Nasal cavity respiratory epithelium epithelial cell of viscerocranial mucosa (primary cell): ENCODE results near the gene ARHGAP18. TPM values are rescaled to one million over a fixed set of nuclear protein-coding genes. Genes with fewer than 3 reads are reported as not detected.

Experiments
- total RNA-seq: library from RNA; depleted of rRNA; stranded (reverse); fragments of >200 nt; gene quantifications from 2 replicates; pipeline ENCODE4 v1.2.3, GENCODE V29; 2014

Gene ARHGAP18
- total RNA-seq = 4.1 and 7.2 TPM in 2 replicates

DNA sequence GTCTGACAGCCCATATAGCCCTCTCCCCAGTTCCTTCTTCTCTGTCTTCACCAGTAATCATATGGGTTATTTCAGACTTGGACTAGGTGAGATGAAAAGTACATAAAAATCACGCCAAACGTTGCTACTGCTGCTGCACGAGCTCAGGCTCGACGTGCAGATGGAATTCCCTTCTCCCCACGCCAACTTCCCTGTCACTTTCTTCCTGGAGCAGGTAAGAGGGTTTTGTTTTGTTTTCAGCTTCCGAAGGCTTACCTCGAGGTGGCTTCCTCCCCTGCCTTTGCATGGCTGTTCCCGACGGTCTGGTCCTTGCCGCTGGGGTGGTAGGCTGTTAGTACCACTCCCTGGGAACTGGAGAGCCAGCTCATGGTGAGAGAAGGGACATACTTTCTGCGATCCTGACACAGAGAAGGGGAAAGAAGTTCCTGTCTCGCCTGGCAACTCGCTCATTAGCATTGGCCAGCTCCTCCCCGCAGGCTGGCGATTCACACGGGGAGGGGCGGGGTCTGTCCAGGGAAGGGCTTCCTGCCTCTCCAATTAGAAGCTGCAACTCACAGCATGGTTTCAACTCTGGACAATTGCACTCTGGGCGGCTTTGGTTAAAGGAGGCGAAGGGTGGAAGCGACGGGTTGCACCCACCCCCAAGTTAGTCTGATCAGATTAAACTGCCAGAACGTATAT is at the start of gene ARHGAP18:
ARHGAP18 (minus strand) TSS at position 409 of the 681 bp plus-strand sequence; CDS start at position 368, 41 bp downstream.

Other genes with a start within 250 kb of the ARHGAP18 start
- not detected in 2 replicates for gene TMEM244, start 151.1 kb upstream of the ARHGAP18 start, total RNA-seq